ENCODE measurements around the gene DNAJB11. TPM values are rescaled to one million over a fixed set of nuclear protein-coding genes. Genes with fewer than 3 reads are reported as not detected.

The DNAJB11 gene
- total RNA-seq, 2 experiments from 2014 or later, result 51.7 to 53.9 TPM

DNA sequence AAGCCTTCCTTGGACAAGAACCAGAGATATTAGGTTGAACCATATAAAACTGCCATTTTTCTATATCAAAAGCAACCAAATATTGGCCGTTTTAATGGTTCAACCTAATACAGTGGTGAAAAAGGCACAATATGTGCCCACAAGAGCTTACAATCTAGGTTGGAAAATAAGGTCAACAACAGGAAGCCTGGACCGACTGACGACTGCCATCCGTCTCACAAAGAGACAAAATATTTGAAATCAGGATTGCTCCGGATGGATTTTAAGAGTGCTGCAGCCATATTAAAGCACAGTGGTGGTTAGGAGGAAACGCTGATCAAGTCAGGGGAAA lies 43.7 kb downstream of the DNAJB11 start:
- Mint-ChIP-seq H3K4me1 (peaks cover 20% of the 10 kb centered on the region), H3K27me3 (peaks cover 24% of the 10 kb centered on the region), H3K9me3 (no peaks in the 10 kb centered on the region), H3K4me3 (peak overlapping the region; percentile 46), H3K27ac (peak overlapping the region; percentile 57), H3K36me3 (no peaks in the 10 kb centered on the region)
- no peak for DNase-seq

DNA sequence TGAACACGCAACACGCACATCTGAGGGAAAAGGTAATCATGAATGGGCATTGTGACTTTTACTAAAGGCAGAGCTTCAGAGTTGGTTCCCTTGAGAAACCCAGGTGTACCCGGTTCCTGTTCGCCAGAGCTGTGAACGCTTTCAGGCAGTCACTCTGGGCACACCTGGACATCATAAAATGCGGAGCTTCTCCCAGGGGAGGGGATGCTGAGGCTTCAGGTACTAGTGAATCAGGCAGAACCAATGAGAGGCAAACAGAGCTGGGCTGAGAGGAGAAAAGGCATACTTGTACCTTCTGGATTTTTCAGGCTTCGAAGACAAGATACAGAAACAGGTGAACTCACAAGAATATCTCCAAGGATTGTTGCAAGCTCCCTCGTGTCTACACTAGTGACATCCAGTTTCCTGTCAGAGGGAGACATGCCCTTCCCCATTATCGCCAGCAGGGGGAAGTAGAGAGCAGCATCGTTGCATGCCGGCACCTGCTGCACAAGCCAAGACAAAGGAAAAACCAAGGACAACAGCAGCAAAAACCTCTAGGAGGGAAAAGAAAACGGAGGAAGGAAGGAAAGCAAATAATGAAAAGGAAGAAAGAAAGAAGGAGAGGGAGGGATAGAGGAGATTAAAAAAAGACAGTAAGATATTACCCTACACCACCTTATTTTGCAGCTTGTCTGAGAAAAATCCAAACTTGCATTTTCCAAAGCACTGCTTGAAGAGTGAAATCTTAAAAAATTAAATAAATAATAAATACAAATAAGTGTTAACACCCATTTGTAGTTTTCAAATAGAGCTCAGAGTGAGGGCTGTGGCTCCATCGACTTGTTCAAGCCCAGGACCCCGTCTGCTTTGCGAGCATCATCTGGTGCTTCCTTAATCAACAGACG lies 44.3 kb downstream of the DNAJB11 start:
- H3K27me3 Mint-ChIP-seq, result peaks cover 24% of the 10 kb centered on the region
- H3K27ac Mint-ChIP-seq, result peak overlapping the region; percentile 57
- H3K4me3 Mint-ChIP-seq, result peak overlapping the region; percentile 46
- H3K4me1 Mint-ChIP-seq, result peaks cover 20% of the 10 kb centered on the region
- H3K9me3 Mint-ChIP-seq, result no peaks in the 10 kb centered on the region
- H3K36me3 Mint-ChIP-seq, result no peaks in the 10 kb centered on the region
- DNase-seq, result peak; percentile 75

DNA sequence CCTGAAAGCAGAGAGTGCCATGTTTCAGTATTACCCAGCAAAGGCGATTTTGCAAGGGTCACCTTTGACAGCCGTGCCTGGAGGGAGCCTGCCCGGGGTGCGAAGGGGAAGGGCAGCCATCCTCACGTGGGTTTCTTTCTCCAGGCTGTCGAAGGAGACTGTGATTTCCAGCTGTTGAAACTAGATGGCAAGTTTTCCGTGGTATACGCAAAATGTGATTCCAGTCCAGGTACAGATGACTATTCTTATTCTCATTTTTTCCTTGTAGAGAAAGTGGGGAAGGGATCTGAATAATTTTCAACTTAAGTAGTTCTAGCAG lies 45.7 kb downstream of the DNAJB11 start:
- no peak for DNase-seq
- Mint-ChIP-seq H3K4me1 (peaks cover 20% of the 10 kb centered on the region), H3K27ac (no peak overlapping the region), H3K36me3 (no peaks in the 10 kb centered on the region), H3K4me3 (no peak overlapping the region), H3K9me3 (no peaks in the 10 kb centered on the region), H3K27me3 (peaks cover 24% of the 10 kb centered on the region)

DNA sequence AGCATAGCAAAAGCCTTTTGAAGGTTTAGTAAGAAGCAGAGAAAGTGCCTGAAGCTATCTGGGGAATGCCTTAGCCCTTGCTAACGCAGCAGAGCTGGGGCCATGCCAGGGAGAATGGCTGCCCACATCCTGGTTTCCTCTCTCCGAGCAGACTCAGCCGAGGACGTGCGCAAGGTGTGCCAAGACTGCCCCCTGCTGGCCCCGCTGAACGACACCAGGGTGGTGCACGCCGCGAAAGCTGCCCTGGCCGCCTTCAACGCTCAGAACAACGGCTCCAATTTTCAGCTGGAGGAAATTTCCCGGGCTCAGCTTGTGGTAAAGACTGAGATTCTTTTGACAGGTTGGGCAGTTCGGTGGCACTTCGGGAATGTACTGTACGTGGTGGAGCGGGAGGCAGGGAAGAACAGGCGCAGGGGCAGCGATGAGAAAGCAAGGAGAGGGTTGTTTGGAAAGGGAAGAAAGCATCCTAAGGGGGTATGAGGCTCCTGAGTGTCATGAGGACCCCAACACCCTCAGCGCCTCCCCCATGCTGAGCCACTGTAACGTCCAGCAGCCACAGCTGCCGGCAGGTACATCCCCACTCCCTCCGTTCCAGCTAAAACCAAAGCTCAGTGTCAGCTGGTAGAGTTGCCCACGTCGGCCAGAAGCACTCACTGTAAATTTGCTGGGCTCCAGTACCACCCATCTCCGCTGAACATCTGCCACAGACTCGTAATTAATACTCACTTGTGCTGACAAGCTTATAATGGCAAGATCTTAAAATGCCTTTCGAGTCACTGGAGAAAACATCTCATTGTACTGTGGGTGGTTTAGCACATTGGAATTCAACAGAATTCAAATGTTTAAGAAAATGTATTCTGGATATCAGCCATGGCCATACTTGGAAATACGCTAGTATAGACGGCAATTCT lies 46.8 kb downstream of the DNAJB11 start:
- Mint-ChIP-seq H3K4me3 (peak overlapping the region; percentile 66), H3K27me3 (peaks cover 26% of the 10 kb centered on the region), H3K9me3 (no peaks in the 10 kb centered on the region), H3K4me1 (peaks cover 20% of the 10 kb centered on the region), H3K27ac (peak overlapping the region; percentile 63), H3K36me3 (no peaks in the 10 kb centered on the region)
- DNase-seq, result peak; percentile 84

DNA sequence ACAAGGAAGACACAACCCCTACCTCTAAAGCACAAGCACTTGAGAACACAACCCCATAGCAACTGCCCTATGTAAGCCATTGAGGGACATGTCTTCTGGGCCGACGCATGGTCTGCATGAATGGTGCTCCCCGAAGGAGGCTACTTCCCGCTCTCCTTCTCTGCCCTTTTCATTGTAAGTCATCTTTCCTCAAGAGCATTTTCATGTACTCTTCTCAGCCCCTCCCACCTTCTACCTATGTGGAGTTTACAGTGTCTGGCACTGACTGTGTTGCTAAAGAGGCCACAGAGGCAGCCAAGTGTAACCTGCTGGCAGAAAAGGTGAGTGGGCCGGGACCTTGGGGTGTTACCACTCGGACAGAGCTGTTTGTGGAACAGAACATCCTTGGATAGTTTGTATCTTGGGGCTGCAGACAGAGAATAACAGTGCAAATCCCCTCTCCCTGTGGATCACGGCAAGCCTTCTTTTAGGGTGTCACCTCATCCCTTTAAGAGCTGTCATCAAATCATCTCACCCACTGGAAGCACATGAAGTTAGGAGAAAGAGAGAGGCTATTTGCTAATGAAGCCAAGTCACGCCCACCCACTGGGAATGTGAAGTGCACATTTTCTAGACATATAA lies 47.9 kb downstream of the DNAJB11 start:
- no peaks in the 10 kb centered on the region for H3K9me3 Mint-ChIP-seq
- H3K27ac Mint-ChIP-seq, result no peak overlapping the region
- no peak overlapping the region for H3K4me3 Mint-ChIP-seq
- no peak for DNase-seq
- peaks cover 20% of the 10 kb centered on the region for H3K4me1 Mint-ChIP-seq
- H3K27me3 Mint-ChIP-seq, result peaks cover 29% of the 10 kb centered on the region
- no peaks in the 10 kb centered on the region for H3K36me3 Mint-ChIP-seq

DNA sequence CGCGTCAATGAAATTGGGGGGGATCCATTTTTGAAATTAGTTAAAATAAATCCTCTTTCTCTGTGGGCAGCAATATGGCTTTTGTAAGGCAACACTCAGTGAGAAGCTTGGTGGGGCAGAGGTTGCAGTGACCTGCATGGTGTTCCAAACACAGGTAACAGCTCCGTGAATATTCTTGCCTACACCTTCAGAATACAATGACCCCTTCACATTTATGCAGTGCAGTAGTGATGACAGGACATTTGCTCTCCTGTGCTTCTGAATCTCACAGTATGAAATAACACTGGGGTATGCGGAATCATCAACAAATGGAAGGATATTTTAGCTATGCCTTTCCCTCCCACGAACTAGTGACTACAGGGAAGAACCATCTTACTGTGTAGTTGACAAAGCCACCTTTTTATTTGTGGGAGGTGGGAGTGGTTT lies 49.3 kb downstream of the DNAJB11 start:
- no peak for DNase-seq
- Mint-ChIP-seq H3K36me3 (no peaks in the 10 kb centered on the region), H3K9me3 (no peaks in the 10 kb centered on the region), H3K4me3 (no peak overlapping the region), H3K27ac (no peak overlapping the region), H3K27me3 (peaks cover 28% of the 10 kb centered on the region), H3K4me1 (peaks cover 15% of the 10 kb centered on the region)

DNA sequence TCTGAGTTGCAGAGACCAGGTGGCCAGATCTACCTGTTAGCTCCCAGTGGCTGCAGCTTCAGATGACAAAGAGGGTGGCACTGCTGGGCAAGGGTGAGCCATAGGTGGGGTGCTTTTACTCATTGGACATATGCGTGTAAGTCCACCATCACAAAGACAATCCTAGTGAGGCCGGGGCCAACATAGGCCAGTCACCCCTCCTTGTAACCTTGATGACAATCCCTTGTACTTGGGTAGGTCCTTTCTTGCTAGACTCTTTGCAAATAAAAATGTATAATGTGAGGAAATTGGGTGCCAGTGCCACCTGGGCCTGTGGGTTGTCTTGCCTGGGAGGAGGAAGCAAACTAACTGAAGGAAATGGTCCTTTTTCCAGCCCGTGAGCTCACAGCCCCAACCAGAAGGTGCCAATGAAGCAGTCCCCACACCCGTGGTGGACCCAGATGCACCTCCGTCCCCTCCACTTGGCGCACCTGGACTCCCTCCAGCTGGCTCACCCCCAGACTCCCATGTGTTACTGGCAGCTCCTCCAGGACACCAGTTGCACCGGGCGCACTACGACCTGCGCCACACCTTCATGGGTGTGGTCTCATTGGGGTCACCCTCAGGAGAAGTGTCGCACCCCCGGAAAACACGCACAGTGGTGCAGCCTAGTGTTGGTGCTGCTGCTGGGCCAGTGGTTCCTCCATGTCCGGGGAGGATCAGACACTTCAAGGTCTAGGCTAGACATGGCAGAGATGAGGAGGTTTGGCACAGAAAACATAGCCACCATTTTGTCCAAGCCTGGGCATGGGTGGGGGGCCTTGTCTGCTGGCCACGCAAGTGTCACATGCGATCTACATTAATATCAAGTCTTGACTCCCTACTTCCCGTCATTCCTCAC lies 49.9 kb downstream of the DNAJB11 start:
- Mint-ChIP-seq H3K27me3 (peaks cover 24% of the 10 kb centered on the region), H3K9me3 (no peaks in the 10 kb centered on the region), H3K36me3 (no peaks in the 10 kb centered on the region), H3K4me1 (peaks cover 13% of the 10 kb centered on the region), H3K27ac (no peak overlapping the region), H3K4me3 (no peak overlapping the region)
- DNase-seq, result no peak

DNA sequence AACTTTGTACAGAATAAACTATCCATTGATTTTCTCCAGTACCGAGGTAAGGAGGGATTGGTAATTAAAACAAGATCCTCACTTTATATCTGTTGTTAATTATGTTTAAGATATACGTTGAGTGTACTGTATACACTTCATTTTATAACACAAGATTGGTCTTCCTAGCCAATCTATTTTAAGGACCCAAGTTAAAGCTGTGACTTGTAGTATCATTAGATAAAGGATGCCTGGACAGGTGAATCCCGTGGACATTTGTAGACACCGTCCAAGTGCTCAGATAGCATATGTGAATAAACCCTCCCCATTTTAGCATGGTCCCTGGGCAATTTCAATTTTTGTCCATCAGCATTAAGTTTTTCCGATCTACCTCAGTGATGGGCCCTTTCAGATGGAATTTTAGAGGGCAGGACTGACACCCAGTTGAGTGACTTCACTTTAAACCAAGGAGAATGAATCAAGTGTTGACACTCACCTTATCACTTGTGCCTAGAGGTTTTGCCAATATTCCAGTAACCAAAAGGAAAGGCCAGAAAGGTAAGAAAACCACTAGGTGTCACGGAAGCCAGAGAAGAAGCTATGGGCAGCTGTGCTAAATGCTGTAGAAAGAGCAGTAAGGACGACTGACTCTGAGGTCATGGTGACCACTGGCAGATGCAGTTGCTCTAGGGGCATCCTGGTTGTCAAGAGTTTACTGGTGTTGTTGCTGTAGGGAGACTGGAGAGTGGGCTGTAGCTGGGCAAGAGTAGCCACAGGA lies 51.6 kb downstream of the DNAJB11 start:
- no peaks in the 10 kb centered on the region for H3K36me3 Mint-ChIP-seq
- no peak overlapping the region for H3K4me3 Mint-ChIP-seq
- DNase-seq, result no peak
- peaks cover 24% of the 10 kb centered on the region for H3K27me3 Mint-ChIP-seq
- no peaks in the 10 kb centered on the region for H3K9me3 Mint-ChIP-seq
- peaks cover 5% of the 10 kb centered on the region for H3K4me1 Mint-ChIP-seq
- no peak overlapping the region for H3K27ac Mint-ChIP-seq

DNA sequence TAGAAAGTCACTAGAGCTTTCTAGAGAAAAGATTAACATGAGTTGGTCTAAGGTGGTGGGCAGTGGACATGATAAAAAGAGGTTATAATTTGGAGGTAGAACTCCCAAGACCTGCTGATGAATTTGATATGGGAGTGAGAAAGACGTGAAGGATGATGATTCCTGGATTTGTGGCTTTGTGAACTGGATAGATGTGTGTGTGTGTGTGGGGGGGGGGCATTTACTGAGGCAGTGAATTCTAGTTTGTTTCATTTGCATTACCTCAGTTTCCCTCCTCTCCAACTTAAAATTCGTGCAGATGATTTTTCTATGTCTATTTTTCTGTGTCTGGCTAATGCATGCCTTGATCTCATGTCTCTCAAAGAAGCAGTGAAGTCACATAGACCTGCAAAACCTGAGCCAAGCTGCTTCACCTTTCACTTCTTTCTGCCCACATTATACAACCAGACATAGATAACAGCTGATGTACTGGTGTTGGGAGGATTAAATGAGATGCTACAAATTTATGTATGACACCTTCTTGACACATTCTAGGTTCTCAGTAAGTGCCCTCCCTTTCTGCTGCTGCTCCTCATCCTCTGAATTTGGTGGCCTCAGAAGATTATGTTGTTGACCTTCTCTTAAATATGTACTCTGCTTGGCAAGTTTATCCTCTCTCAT lies 52.3 kb downstream of the DNAJB11 start:
- H3K9me3 Mint-ChIP-seq, result no peaks in the 10 kb centered on the region
- H3K27ac Mint-ChIP-seq, result no peak overlapping the region
- no peak overlapping the region for H3K4me3 Mint-ChIP-seq

DNA sequence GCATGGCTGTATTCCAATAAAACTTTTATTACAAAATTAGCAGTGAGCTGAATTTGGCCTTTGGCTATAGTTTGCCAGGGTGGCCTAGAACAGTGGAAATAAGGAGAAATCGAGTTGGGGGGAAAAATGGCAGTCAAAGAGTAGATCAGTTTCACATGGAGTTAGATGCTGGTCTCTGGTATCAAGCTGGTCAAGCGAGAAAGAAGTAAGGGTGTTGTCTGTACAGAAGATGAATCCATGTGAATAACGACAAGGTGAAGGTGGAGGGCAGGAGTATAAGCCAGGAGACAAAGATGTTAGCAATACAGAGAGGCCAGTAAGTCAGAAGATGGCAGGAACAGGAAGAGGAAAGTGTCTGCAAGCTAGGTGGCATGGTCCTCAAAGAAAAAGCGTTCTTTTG lies 54.1 kb downstream of the DNAJB11 start:
- Mint-ChIP-seq H3K9me3 (no peaks in the 10 kb centered on the region), H3K27me3 (peaks cover 5% of the 10 kb centered on the region)

More for the DNA sequence above, 52.3 kb downstream of the DNAJB11 start:
- H3K4me1 Mint-ChIP-seq, result no peaks in the 10 kb centered on the region
- no peaks in the 10 kb centered on the region for H3K36me3 Mint-ChIP-seq
- no peak for DNase-seq
- peaks cover 16% of the 10 kb centered on the region for H3K27me3 Mint-ChIP-seq

DNA sequence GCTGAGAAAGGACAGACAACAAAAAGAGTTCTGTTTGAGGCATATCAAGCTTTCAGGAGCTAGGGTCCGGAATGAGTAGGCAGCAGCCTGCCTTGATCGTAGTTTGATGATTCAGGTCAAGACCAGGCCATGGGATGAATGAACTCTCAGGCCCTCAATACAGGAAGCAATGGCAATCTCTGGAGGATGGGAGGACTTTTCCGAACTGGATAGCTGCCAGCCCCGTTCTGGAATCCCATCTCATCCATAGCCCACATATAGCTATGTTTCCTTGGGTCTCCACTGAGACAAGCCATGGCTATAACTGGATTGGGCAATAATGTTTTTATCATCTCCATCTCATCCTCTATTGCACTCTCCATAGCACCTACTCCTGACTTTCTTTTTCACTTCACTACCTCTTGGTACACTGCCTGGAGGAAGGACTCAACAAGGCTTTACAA lies 55.1 kb downstream of the DNAJB11 start:
- no peak for DNase-seq
- Mint-ChIP-seq H3K27ac (no peak overlapping the region), H3K4me1 (no peaks in the 10 kb centered on the region), H3K27me3 (peaks cover 9% of the 10 kb centered on the region), H3K4me3 (no peak overlapping the region), H3K36me3 (no peaks in the 10 kb centered on the region), H3K9me3 (no peaks in the 10 kb centered on the region)

More for the DNA sequence above, 54.1 kb downstream of the DNAJB11 start:
- no peaks in the 10 kb centered on the region for H3K36me3 Mint-ChIP-seq
- H3K27ac Mint-ChIP-seq, result no peak overlapping the region
- no peak for DNase-seq
- H3K4me3 Mint-ChIP-seq, result no peak overlapping the region
- no peaks in the 10 kb centered on the region for H3K4me1 Mint-ChIP-seq

DNA sequence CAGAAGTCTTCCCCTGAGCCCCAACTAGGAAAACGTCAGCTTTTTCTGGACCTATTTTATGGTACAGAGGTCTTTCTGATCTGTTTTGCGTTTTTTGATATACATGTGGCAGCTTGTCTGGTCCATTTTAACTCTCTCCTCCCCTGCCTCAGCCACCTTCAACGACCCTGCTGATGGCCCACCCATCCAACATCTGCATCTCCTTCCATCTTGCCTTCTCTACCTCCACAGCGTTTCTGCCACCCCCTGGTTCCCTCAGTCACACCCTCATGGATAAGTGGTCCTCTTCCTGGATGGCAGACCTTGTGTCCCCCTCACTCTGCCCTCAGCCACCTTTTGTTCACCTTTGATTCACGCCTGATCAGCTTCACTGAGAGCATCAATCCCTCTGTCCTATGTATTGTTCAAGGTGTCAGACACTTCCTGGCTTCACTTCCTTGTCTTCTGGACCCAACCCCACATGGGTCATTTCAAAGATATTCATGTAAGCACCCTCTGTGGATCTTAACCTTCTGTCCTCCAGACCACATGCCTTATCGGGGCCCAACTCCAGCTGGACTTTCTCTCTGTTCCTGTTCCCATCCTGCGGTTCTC lies 55.8 kb downstream of the DNAJB11 start:
- no peak for DNase-seq
- Mint-ChIP-seq H3K36me3 (no peaks in the 10 kb centered on the region), H3K4me1 (no peaks in the 10 kb centered on the region), H3K27ac (no peak overlapping the region), H3K4me3 (no peak overlapping the region), H3K27me3 (peaks cover 15% of the 10 kb centered on the region), H3K9me3 (no peaks in the 10 kb centered on the region)

DNA sequence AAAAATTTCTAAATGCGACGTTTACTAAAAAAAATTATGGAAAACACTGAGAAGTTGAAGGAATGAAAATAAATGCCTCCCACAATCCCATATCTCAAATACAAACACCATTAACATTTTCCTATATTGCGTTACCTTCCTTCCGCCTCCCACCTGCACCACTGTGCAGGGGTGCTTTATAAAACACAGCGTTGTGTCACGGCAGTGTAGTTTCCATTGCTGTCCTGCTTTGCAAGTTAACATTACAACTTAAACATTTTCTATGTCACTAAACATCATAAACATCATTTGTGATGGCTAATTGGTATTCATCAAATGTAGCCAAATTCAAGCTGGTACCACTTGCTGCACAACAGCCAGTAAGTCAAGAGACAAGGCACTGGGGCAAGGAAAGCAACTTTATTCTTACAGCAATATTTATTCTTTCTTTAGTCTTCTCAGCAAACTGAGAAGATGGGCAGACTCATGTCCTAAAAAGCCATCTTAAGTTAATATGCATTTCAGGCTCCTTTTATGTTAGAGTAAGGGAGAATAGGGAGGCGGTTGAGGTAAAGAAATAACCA lies 57.4 kb downstream of the DNAJB11 start:
- H3K9me3 Mint-ChIP-seq, result no peaks in the 10 kb centered on the region
- no peak overlapping the region for H3K4me3 Mint-ChIP-seq
- no peaks in the 10 kb centered on the region for H3K36me3 Mint-ChIP-seq
- H3K27me3 Mint-ChIP-seq, result peaks cover 10% of the 10 kb centered on the region
- H3K4me1 Mint-ChIP-seq, result no peaks in the 10 kb centered on the region
- DNase-seq, result no peak
- no peak overlapping the region for H3K27ac Mint-ChIP-seq

All from activated naive CD8-positive, alpha-beta T cell treated with anti-CD3 and anti-CD28 coated beads for 36 hours (primary cell).